Stimulated activated CD4-positive, alpha-beta T cell treated with anti-CD3 and anti-CD28 coated beads, Interleukin-4, amount 100 ng/mL, for 24 hours (primary cell): ENCODE data around the gene NPC1.

ENCODE experiments used
- DNase-seq: peaks from one replicate; pipeline ENCODE4 v3.0.0-alpha.2; 2020

NPC1 gene

DNA sequence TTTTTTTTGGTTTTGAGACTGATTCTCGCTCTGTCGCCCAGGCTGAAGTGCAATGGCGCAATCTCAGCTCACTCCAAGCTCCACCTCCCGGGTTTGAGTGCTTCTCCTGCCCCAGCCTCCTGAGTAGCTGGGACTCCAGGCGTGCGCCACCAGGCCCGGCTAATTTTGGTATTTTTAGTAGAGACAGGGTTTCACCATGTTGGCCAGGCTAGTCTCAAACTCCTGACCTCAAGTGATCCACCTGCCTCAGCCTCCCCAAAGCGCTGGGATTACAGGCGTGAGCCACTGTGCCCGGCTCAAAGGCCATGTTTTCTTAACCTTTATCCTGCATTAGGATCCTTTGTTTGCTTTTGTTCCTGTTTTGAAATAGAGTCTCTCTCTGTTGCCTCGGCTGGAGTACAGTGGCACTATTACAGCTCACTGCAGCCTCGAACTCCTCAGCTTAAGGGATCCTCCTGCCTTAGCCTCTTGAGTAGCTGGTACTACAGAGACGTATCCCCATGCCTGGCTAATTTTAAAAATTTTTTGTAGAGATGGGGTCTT is 41.0 kb downstream of the NPC1 start:
- DNase-seq: no peak

DNA sequence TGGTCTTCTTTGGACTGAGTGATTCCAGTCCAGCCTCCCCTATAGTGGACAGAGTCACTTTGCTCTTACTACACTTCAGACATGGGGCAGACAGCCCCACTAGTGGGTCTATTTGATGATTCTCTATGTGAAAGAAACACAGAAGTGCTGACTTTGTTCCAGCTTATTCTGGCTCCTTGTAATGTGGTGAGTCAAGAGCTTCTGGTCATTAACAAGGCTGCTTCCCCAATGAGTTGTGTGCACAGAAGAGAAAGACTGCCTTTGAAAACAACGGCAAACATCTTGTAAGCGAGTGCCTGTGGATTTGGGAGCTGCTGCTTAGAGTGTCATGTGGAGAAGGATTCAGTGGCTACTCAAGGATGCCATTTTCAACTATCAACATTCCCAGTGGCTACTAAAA is 43.8 kb downstream of the NPC1 start:
- no peak for DNase-seq

- DNase-seq: no peak
These were observed 44.8 kb downstream of the NPC1 start for GRCh38 chr18:23541349-23542093.

- no peak for DNase-seq
These were observed 45.4 kb downstream of the NPC1 start for GRCh38 chr18:23540867-23541266.

- DNase-seq: no peak
These were observed 46.3 kb downstream of the NPC1 start for GRCh38 chr18:23539911-23540525.

DNA sequence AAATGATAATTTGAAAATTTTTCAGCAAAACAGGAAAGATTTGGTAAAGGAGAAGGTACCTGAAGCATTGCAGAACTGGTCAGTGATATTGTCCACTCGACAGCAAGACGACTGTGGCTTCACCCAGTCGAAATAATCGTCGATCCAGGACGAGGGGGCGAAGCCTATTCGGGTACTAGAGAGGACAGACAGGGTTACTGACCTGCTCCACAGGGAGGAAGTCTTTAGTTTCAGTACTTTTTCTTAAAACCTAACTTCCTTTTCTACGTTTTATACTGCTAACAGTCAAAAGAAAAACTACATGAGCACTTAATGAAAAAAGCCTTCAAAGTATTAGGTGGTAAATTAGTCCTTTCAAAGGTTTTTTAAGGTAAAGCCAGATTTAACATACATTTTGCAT is 47.0 kb downstream of the NPC1 start:
- no peak for DNase-seq

DNA sequence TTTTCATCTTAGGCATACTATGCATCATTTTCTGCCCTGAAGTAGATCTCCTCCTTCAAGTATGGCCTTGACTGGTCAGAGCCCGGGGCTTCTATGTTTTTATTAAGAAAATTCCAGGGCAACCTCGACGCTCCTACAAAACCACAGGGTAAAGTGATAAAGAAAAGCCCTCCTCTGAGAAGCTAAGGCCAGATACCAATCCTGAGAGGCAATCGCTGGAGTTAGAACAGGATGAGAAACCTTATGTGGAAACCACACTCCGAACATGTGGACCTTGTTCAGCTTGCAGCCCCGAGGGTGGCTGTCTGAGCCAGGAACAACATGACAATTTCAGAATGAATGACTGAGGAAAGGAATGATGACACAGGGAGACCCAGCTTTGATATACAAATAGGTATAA is 47.4 kb downstream of the NPC1 start:
- DNase-seq: no peak

DNA sequence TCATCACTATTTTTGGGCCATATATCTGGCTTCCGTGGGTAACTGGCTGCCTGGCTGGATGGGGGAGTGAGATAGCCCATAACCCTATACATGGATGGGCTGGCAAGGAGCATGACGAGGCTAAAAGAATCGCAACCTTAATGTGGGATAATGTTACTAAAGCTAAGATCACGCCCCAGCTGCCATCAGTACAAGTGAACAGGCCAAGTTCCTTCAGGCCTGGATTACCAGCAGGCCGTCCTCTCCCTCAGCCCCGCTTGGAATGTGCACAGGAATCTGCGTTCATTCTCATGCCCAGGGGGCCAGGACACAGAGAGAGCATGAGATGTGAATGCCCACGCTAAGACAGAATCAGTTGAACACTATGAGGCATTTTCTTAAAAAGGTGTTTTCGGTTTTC is 48.3 kb downstream of the NPC1 start:
- DNase-seq: no peak

DNA sequence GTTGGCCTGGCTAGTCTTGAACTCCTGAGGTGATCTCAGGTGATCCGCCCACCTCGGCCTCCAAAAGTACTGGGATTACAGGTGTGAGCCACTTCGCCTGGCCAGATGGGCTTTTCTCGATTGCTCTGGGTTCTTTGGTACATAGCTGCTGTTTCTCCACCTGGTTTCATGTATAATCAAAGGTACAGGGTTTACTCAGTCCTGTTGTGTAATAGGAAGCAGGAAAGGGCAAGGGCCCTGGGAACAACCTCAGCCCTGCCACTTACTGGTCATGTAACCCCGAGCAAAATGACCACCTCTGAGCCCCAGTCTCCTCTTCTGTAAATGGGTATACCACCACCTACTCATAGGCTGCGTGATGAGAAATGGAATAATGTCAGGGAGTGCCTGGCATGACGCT is 49.0 kb downstream of the NPC1 start:
- no peak for DNase-seq

DNA sequence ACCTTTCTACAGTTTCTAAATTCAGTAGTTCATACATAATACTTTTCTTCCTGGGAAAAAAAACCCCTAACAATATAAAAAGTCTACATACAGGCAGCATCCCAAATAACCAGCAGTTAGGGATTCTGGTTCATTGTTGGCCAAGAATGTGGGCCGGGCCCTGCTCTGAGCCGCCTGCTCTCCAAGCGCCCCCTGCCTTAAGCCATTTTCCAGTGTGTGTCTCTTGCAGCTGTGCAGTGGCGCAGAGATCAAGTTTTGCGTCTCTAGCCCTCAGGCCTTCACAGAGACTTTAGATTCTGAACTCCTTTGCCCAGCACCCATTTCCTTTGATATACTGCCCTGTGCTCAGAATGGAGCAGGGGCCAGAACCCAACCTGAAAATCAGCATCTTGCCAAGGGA is 50.1 kb downstream of the NPC1 start:
- DNase-seq: no peak

- DNase-seq: no peak
These were observed 52.0 kb downstream of the NPC1 start for GRCh38 chr18:23534276-23534675.

- DNase-seq: no peak
These were observed 53.5 kb downstream of the NPC1 start for GRCh38 chr18:23532848-23533247.

DNA sequence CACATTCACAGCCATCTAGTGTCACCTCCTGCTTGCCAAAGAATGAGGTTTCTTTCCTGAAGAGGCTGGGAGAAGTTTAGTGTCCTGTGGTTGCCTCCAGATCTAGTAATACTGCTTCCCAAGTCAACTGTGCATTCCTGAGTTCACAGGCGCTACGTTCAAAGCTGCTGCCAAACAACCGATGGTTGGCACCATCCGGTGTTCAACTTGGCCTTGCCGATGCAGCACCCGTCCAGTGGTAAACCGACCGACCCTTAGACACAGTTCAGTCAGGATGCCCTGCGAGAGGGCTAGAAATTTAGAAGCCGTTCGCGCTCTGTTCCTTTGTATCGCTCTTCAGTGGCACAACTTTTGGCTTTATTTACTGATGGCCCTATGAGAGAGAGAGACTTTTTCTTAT is 54.4 kb downstream of the NPC1 start:
- DNase-seq: no peak

DNA sequence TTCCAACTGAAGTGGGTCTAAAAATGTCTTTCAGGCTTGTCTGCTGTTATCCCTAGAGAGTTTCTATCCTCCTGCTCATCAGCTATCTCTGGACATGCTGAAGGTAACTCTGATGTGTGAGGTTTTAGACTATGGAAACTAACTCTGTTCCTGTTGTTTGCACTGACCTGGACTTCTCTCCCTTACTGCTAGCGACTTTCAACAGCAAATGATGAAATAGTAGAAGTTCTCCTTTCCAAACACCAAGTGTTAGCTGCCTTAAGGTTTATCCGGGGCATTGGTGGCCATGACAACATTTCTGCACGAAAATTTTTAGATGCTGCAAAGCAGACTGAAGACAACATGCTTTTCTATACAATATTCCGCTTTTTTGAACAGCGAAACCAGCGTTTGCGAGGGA is 56.1 kb downstream of the NPC1 start:
- no peak for DNase-seq

DNA sequence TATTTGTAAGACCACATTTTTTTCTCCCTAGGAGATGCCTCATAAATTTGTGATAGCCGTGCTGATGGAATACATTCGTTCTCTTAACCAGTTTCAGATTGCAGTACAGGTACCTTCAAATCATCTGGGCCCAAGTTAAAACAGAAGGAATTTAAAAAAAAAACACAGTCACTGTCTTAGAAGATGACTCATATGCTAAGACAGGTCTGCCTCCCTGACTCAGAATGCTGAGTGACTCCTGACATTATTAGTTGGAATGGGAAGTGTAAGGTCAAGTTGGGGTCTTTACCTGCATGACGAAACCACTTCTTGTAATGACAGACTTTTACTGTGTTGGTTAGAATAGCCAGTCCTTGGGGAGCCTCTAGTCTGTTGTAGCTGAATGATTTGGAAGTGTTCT is 56.7 kb downstream of the NPC1 start:
- no peak for DNase-seq

GRCh38 chr18:23528580-23529472 is 57.5 kb downstream of the NPC1 start:
- DNase-seq: no peak

GRCh38 chr18:23526501-23527063 is 59.7 kb downstream of the NPC1 start:
- DNase-seq: no peak

DNA sequence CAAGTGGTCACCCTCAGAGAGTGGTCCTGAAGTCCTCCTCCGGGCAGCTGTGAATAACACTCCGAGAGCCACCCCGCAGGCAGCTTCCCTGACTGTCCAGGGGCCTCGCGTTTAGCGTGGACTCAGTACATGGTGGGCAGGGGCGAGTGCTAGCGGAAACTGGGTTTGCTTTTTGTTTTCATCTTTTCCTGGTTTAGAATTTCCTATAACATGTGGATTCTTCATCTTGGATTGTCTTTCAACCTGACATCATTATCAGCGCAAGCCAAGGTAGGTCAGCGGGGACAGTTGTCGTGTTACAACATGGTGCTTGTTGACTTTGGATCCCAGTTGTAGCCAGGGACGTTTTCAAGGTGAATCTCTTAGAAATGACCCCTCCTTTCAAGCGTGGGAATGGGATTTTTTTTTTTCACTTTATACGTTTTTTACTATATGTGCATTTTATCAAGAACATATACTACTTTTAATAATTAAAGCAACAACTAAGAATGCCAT is 62.0 kb downstream of the NPC1 start:
- no peak for DNase-seq

- DNase-seq: no peak
These were observed 62.7 kb downstream of the NPC1 start for GRCh38 chr18:23523429-23524212.

DNA sequence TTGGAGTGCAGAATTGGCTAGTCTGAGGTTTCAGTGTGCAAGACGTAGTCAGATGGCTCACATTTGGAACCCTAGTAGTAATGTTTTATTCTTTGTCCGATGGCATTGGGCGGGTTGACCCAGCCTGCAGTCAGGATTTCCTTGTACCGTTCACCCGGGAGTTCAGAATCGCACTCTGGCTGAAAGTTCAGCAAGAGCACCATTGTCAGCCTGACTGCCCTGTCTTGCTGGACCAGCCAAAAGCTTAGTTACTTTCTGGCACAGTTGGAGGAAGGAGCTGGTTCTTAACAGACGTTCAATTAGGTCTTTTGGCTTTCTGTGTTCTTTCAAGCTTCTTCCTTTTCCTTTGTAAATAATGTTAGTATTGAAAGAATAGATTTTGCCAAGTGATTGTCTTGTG is 64.4 kb downstream of the NPC1 start:
- DNase-seq: no peak

- no peak for DNase-seq
These were observed 65.0 kb downstream of the NPC1 start for GRCh38 chr18:23521271-23521670.

- no peak for DNase-seq
These were observed 66.6 kb downstream of the NPC1 start for GRCh38 chr18:23519734-23520133.
